HTR-8/SVneo (cell line): ENCODE results near the gene C12orf56.
"Not testable (repeated sequence)": the region's sequence is repeated elsewhere in the genome, so short reads cannot be mapped to it uniquely, and the experiment has no call there.

Experiments used
- DNase-seq: peaks from one replicate; pipeline ENCODE4 v3.0.0; 2011; ENCODE audit warnings: low spot score, mixed read lengths; ENCODE audit not compliant: insufficient read length
- FAIRE-seq: peaks from 2 replicates; lab custom pipeline; 2011; peaks lifted over from hg19 to GRCh38; lab: Jason Lieb, UNC

Gene C12orf56

DNA sequence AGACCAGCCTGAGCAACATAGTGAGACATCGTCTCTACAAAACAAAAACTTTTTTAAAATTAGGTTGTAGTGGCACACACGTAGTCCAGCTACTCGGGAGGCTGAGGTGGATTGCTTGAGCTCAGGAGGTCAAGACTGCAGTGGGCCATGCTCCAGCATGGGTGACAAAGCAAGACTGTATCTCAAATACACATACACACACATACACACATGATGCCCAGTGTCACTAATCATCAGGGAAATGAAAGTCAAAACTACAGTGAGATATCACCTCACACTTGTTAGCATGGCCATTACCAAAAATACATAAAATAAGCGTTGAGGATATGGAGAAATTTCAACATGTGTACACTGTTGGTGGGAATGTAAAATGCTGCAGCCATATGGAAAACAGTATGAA is 135.3 kb downstream of the C12orf56 start:
- FAIRE-seq, result no peak
- DNase-seq, result no peak

DNA sequence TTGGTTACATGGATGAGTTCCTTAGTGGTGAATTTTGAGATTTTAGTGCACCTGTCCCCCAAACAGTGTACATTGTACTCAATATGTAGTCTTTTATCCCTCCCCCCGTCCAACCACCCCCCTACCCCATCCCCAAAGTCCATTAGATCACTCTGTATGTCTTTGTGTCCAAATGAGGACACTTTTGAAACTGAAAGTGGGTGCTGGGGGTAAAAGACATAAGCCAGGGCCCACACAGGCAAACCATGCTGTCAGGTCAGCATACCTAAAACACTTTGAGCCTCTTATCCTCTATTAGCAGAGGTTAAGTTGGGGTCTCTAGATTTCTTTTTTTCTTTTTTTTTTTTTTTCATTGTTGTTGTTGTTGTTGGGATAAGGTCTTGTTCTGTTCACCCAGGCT is 137.2 kb downstream of the C12orf56 start:
- FAIRE-seq (no peak), DNase-seq (no peak)

DNA sequence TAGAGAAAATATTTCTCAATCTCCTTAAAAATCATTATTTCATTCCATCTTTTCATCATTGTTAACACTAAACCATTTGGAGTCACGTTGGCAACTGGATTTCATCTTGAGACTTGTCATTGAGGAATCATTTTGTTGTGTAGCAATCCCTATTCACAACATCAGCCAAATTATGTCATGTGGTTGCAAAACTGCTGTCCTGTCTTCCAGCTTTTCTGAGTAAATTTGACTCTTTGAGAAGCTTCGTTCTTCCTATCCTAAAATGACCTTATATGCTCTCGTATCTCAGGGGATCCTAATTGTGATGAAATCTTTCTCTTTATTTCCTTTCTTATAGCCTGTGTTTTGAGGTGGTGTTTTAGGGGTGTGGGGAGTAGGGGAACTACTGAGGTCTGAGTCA is 137.9 kb downstream of the C12orf56 start:
- DNase-seq (no peak), FAIRE-seq (no peak)

DNA sequence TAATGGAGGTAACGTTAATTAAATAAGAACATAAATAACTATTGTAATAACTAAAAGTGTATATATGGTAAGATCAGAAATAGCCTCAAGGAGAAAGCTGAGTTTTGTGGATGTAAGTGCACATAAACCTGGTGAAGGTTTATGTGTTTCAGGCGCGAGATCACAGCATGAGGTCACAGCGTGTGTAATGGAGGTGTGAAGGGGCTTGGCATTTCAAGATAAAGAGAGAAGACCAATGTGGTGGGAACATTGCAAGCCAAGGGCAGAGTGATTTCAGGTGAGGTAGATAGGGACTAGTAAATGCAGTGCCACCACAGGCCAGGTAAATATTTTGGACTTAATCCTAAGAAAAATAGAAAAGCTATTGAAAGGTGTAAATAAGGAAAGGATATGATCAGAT is 146.7 kb downstream of the C12orf56 start:
- no peak for FAIRE-seq

DNA sequence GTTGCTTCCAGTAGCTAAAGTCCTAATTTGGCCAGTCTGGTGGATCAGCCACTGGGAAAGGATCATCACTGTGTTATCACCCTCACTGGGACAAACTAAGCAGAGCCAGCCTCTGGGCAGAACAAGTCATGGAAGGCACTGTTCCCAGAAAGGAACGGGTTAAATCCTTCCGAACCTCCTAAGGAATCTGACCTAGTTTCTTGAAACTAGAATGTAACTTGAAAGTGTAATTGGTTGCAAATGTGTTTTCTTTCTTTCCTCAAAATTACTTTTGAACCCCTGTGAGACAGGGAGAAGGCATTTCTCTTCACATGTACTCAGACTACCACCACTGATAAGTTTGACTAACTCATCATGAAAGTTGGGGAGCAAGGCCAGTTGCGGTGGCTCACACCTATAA is 149.8 kb downstream of the C12orf56 start:
- FAIRE-seq, result no peak
- DNase-seq, result no peak

More for the DNA sequence above, 146.7 kb downstream of the C12orf56 start:
- DNase-seq, result no peak

DNA sequence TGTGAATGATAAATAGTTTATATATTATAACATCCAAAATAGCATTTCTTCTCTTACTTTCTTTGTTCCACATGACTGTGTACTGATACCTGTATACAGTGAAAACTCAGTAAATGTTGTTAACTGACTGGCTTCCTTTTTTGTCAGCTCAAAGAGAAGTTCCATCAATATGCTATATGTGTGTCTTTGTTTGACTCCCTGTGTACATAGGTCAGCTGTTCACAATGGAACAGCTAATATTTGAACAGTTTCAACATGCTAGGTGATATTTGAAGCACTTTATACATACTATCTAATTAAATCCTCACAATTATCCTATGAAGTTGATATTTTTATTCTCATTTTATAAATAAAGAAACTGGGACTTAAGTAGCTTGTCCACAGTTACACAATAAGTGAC is 153.2 kb downstream of the C12orf56 start:
- DNase-seq (no peak), FAIRE-seq (no peak)

DNA sequence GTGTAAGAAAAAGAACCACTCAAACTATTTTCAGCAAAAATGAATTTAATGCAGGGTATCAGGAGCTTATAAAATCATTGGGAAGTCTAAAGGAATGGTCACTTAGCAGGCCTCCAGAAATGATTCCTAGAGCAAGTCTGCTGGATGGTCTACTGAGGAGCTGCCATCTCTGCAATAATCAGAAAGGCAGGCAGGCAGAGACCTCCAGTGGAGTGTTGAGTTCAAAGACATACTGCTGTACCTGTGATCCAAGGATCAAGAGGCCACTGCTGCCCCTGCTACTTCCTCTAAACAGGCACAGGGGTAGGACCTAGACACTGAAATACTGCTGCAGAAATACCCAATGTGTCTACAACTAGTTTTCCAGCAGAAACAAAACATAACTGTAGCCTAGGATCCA is 154.0 kb downstream of the C12orf56 start:
- FAIRE-seq, result no peak
- DNase-seq, result no peak

DNA sequence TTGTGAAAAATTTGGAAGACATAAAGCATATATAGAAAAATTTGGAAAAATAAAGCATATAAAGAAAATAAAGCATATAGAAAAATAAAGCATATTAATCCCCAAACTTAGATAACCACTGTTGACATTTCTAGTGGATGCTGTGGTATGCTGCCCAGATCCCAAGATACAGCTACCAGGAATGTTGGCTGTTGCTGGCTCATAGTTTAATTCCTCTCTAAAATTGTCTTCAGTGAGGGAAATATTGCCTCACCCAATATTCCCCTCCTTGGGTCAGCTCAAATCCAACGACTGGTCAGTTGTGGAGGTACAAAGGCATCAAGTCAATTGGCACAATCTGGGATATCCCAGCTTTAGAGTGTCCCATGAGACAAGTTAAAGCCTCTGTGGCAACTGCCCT is 158.4 kb downstream of the C12orf56 start:
- FAIRE-seq, result no peak
- DNase-seq, result no peak

DNA sequence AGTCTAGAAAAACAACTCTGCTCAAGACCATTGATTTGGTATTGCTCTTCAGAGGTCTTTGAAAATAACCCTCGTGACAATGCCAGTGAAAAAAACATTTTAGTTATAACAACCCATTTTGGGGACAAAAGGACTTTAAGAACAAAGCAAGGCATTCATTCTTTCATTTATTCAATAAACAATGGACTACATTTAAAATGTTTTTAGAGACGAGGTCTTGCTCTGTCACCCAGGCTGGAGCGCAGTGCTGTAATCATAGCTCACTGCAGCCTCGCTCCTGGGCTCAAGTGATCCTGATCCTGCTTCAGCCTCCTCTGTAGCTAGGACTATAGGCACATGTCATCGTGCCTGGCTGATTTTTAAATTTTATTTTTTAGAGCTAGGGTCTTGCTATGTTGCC is 160.8 kb downstream of the C12orf56 start:
- DNase-seq (no peak), FAIRE-seq (no peak)

DNA sequence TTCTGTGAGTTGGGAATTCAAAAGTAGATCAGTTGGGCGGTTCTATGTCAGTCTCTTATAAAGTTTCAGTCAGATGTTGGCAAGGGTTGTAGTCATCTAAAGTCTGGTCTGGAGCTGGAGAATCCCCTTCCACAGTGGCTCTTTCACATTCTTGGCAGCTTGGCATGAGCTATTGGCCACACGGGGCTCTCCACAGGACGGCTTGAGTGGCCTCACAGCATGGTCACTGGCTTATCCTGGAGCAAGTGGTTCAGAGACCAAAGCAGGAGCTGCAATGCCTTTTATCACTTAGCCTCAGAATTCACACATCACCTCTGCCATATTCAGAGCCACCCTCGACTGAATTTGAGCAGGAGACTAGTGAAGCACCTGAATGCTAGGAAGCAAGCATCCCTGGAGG is 161.3 kb downstream of the C12orf56 start:
- DNase-seq, result no peak
- FAIRE-seq, result no peak

DNA sequence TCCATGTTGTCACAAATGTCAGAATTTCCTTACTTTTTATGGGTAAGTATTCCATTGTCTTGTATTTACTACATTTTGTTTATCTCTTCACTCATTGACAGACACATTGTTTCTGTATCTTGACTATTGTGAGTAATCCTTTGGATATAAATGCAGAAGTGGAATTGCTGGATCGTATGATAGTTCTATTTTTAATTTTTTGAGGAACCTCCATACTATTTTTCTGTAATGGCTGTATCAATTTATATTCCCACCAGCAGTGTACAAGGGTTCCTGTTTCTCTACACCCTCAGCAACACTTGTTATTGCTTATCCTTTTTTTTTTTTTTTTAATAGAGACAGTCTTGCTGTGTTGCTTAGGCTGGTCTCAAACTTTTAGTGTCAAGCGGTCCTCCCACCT is 164.9 kb downstream of the C12orf56 start:
- DNase-seq (no peak), FAIRE-seq (no peak)

DNA sequence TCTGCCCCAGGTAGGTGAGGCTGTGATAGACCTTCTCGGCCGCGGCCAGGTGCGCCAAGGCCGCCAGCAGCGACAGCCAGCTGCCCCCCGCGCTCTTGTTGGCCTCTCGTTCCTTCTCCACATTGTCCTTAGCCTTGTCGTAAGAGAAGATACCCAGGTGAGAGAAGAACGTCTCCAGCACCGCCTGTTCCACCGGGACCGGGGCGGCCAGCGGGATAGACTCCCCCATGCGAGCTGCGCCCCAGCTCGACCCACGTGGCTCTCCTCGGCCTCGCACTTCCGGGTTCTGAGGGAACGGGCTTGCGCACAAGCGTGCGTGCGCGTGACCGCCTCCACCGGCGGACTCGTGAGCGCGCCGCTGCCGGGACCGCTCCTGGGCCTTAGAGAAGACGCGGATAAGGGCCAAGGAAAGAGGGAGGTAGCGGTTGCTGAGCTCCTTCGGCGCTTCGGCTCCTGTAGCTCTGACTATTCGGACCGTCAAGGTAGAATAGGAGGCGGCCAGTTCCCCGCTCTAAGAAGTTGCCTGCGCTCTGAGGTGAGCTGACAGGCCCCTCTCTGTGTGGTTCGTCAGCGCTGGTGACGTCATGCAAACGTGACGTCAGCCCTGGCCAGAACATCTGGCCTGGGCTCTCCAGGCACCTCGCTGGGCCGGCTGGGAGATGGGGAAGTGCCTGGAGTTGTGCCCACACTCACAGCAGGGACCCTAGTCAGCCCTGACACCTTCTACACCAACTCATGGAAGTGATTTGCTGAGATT is 168.4 kb downstream of the C12orf56 start, which contains the start of gene KICS2:
Gene KICS2, minus strand, starts transcription at position 288 of the 757 bp plus-strand sequence. Its CDS starts 59 bp downstream, at position 229.
- FAIRE-seq (peak; percentile 87), DNase-seq (peak; percentile 94)

DNA sequence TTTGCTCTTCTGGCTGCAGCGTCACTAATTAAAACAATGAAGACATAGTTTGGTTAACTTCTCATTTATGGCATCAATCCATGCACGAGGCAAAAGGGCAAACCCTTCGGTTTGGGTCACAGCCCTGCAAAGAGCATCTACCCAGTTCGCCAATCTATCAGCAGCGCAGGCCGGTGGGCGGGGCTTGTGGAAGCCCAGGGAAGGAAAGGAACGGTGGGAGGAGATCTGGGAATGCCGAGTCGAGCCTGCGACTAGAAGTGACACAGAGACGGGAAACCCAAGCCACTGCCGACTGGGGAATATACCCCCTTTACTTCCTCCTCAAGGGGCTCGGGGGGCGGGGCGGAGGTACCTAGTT is 168.9 kb downstream of the C12orf56 start:
- DNase-seq, result peak; percentile 77
- no peak for FAIRE-seq

DNA sequence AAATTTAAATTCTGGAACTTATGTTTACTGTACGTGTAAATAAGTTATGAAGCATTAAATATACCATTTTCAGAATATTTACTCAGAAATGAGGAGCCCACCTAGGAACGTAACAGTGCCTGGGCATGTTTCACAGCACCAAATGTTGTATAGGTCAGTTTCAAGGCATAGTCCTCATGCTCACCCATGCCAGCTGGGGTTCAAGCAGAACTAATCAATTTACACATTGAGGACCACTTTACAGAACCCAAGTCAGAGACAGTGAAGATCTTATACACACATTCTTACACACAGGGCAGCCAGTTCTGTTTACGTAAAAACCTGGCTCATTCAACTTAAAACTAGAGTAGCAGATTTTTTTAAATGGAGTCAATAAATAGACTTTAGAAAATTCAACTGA is 170.5 kb downstream of the C12orf56 start:
- no peak for DNase-seq
- FAIRE-seq, result no peak

DNA sequence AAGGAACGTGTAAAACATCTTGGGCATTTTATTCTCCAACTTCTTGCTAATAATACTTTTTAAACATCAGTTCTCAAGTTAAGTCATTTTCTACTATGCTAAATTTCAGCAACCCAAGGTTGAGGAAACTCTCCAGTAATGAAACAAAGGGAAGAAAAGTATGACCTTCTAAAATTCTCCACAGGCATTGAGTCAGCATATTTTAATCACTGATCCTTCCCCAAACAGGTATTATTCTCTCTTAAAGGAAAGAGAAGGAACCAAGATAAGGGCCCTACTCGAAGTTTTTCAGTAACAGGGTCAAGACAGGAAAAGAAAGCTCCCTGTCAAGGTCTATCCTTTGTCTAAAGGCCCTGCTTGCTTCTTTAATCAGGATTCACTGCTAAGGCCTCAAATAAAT is 171.4 kb downstream of the C12orf56 start:
- FAIRE-seq, result no peak
- DNase-seq, result no peak

DNA sequence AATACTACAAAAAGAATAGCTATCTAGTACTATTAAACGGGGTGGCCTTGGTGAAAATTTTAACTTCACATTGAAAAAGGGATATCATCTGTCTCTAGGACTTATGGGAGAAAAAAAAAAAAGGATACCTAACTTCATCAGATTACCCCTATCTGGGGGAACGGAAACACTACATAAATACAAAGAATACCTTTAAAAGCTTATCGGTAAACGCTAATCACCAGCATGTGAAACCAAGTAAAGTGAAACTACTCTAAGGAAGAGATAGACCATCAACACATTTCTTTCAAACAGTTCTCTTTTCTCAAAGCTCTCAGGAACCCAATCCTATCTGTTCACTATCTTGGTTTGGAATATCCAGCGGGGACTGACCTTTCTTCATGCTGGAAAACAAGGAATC is 172.0 kb downstream of the C12orf56 start:
- DNase-seq (no peak), FAIRE-seq (no peak)

DNA sequence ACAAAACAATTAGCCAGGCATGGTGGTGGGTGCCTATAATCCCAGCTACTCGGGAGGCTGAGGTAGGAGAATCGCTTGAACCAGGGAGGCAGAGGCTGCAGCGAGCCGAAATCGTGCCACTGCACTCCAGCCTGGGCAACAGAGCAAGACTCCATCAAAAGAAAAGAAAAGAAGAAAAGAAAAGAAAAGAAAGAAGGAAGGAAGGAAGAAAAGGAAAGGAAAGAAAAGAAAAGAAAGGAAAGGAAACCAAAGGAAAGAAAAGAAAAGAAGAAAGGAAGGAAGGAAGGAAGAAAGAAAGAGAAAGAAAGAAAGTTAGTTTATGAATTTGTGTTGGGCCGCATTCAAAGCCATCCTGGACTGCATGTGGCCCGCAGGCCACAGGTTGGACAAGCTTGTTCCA is 172.9 kb downstream of the C12orf56 start:
- DNase-seq, FAIRE-seq: not testable (repeated sequence)

DNA sequence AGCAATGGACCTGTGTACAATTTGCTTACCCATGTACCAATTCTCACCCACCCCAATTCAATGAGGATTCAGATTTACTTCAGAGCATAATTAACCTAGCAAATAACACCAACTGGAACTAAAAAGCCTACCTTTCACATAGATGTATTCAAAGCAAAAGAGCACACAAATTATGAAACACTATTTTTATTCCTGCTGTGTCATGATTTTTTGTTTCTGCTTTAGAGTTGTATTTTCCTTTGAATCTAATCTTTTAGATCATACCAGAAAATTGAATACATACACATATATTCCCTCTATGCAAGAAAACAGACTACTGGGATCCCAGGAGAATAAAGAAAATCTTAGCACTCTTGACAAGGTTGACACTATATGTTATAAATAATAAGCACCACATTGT is 174.3 kb downstream of the C12orf56 start:
- DNase-seq (no peak), FAIRE-seq (no peak)
